Endothelial cell of umbilical vein (primary cell): ENCODE measurements around the gene GNAZ. TPM values are rescaled to one million over a fixed set of nuclear protein-coding genes. Genes with fewer than 3 reads are reported as not detected.

Experiments used
- BruUV-seq: library from RNA; stranded (reverse); fragments of 400-500 nt; replicated peaks from 2 replicates; lab custom pipeline; 2021; lab: Mats Ljungman, UMichigan
- CTCF ChIA-PET: fragments of 300-600, 350-600 bp; sonication (Branson Sonifier 250); formaldehyde crosslinking; loops from one replicate; lab custom pipeline; 2021; ENCODE audit warnings: antibody characterized with exemption, inconsistent platforms; lab: Charles Lee
- POLR2A ChIA-PET: fragments of 300-600, 350-600 bp; sonication (Branson Sonifier 250); formaldehyde crosslinking; loops from one replicate; lab custom pipeline; 2021; ENCODE audit warnings: antibody characterized with exemption, inconsistent platforms; lab: Charles Lee
- DNase-seq: peaks from one replicate; pipeline ENCODE4 v3.0.0-alpha.2; 2011; ENCODE audit warnings: low read depth, low spot score
- FAIRE-seq: peaks from 2 replicates; lab custom pipeline; 2011; peaks lifted over from hg19 to GRCh38; lab: Jason Lieb, UNC
- H2AFZ ChIP-seq: 2 replicates; pipeline ENCODE4 v1.6.0; 2012; ENCODE audit warnings: low read depth, low read length, control low read depth, inconsistent platforms
- H3K27ac ChIP-seq: 2 replicates; pipeline ENCODE4 v1.5.1; 2011; ENCODE audit warnings: low read depth, mild to moderate bottlenecking, control low read depth, low read length, moderate library complexity; ENCODE audit not compliant: insufficient read depth
- H3K27me3 ChIP-seq, 2 experiments: 2 replicates each; pipeline versions ENCODE4 v1.6.0 to v1.6.1; 2011; ENCODE audit warnings: low read length in 2 of 2, mixed read lengths in 1 of 2; ENCODE audit not compliant: control insufficient read depth in 2 of 2, insufficient read depth in 2 of 2
- H3K36me3 ChIP-seq, 2 experiments: 2 replicates in 1 of 2; 3 replicates in 1 of 2; pipeline ENCODE4 v1.5.1; 2011; ENCODE audit warnings: low read length in 2 of 2, mild to moderate bottlenecking in 1 of 2, moderate library complexity in 1 of 2; ENCODE audit not compliant: control insufficient read depth in 2 of 2, insufficient read depth in 2 of 2; ENCODE audit errors: extremely low read depth in 1 of 2
- H3K4me1 ChIP-seq: 3 replicates; pipeline ENCODE4 v1.5.1; 2011; ENCODE audit warnings: mild to moderate bottlenecking, low read length; ENCODE audit not compliant: control insufficient read depth, insufficient read depth; ENCODE audit errors: extremely low read depth
- H3K4me2 ChIP-seq: 2 replicates; pipeline ENCODE4 v1.6.1; 2011; ENCODE audit warnings: low read length, control low read depth, mixed read lengths; ENCODE audit not compliant: insufficient read depth
- H3K4me3 ChIP-seq, 3 experiments: fragments of 200-600 bp in 1 of 3; sonication (generic), shearing (Covaris generic) in 1 of 3; replicated peaks in 1 of 3; 2 replicates each; pipeline ENCODE4 v1.5.1; 2011 to 2016; ENCODE audit warnings: control low read depth in 3 of 3, low read length in 3 of 3, mild to moderate bottlenecking in 2 of 3, inconsistent platforms in 1 of 3, low read depth in 1 of 3, moderate library complexity in 1 of 3; ENCODE audit not compliant: insufficient read depth in 1 of 3
- H3K79me2 ChIP-seq: 2 replicates; pipeline ENCODE4 v1.6.0; 2012; ENCODE audit warnings: low read length, inconsistent platforms; ENCODE audit not compliant: control insufficient read depth, insufficient read depth
- H3K9ac ChIP-seq: replicated peaks from 2 replicates; pipeline ENCODE3; 2011; ENCODE audit warnings: low read length, control low read depth; ENCODE audit not compliant: insufficient read depth; ENCODE audit errors: extremely low read depth
- H3K9me1 ChIP-seq: replicated peaks from 3 replicates; pipeline ENCODE4 v1.6.0; 2011; ENCODE audit warnings: mild to moderate bottlenecking, low read length; ENCODE audit not compliant: control insufficient read depth, insufficient read depth; ENCODE audit errors: extremely low read depth
- H3K9me3 ChIP-seq: replicated peaks from 2 replicates; pipeline ENCODE4 v1.5.1; 2012; ENCODE audit warnings: low read length, inconsistent platforms; ENCODE audit not compliant: control insufficient read depth, insufficient read depth
- H4K20me1 ChIP-seq: replicated peaks from 2 replicates; pipeline ENCODE3; 2011; ENCODE audit warnings: mild to moderate bottlenecking, low read length; ENCODE audit not compliant: control insufficient read depth, insufficient read depth; ENCODE audit errors: extremely low read depth
- EZH2 ChIP-seq: IDR thresholded peaks from 2 replicates; pipeline ENCODE4 v1.6.1; 2012; ENCODE audit warnings: borderline replicate concordance, low read depth, mild to moderate bottlenecking, moderate library complexity, low read length, inconsistent platforms; ENCODE audit not compliant: severe bottlenecking
- FOS ChIP-seq: IDR thresholded peaks from 2 replicates; pipeline ENCODE4 v1.6.1; 2011; ENCODE audit warnings: mild to moderate bottlenecking, low read length, moderate library complexity, borderline replicate concordance; ENCODE audit not compliant: insufficient read depth
- GATA2 ChIP-seq: IDR thresholded peaks from 2 replicates; pipeline ENCODE4 v1.7.0; 2011; ENCODE audit warnings: low read depth, mild to moderate bottlenecking, moderate library complexity, mixed read lengths, low read length; ENCODE audit not compliant: insufficient read length, insufficient read depth
- JUN ChIP-seq: IDR thresholded peaks from 2 replicates; pipeline ENCODE4 v1.6.1; 2011; ENCODE audit warnings: borderline replicate concordance, low read depth; ENCODE audit not compliant: insufficient read length, insufficient read depth
- MYC ChIP-seq: IDR thresholded peaks from one replicate; pipeline ENCODE4 v1.6.1; 2011; ENCODE audit warnings: mild to moderate bottlenecking, low read depth, low read length
- POLR2A ChIP-seq: IDR thresholded peaks from 2 replicates; pipeline ENCODE4 v1.6.1; 2012; ENCODE audit warnings: low read depth, mild to moderate bottlenecking, control low read depth, low read length
- POLR2AphosphoS5 ChIP-seq: IDR thresholded peaks from 2 replicates; pipeline ENCODE4 v1.6.1; 2012; ENCODE audit warnings: low read depth, mild to moderate bottlenecking, control low read depth, low read length, moderate library complexity; ENCODE audit not compliant: insufficient read depth
- dilution Hi-C: fragments of 300-500 bp; cut with MboI; formaldehyde crosslinking; loops from one replicate; pipeline ENCODE4 v1.15.0; 2019; ENCODE audit warnings: low sequenced_read_pairs; ENCODE audit not compliant: extremely low pct_ligation_motif_present
- intact Hi-C: fragments of 100-400 bp; cut with micrococcal nuclease; formaldehyde crosslinking; loops from one replicate; pipeline ENCODE4 v1.10.0; 2022
- polyA plus RNA-seq, 4 experiments: library from polyadenylated mRNA; depleted of rRNA in 3 of 4; stranded (reverse) in 3 of 4; unstranded in 1 of 4; fragments of >200 nt; gene quantifications; 2 replicates each; pipeline versions ENCODE4 v1.2.1 to v1.2.3, GENCODE V29; 2011 to 2012; ENCODE audit warnings: missing spikeins in 1 of 4
- total RNA-seq: library from RNA; stranded (reverse); gene quantifications from 2 replicates; pipeline ENCODE4 v1.2.3, GENCODE V29; 2021
- TF ChIP-seq, protein P1 (sequence below): IDR thresholded peaks from 2 replicates; pipeline ENCODE4 v1.6.1; 2011; ENCODE audit not compliant: insufficient read depth, insufficient read length
- TF ChIP-seq, protein P2 (sequence below), 2 donors: IDR thresholded peaks; 1 replicate in 1 of 2; 2 replicates in 1 of 2; pipeline ENCODE4 v1.5.1; 2011; ENCODE audit warnings: low read length in 2 of 2, mild to moderate bottlenecking in 2 of 2, moderate library complexity in 2 of 2, control low read depth in 1 of 2, inconsistent platforms in 1 of 2, low read depth in 1 of 2; ENCODE audit not compliant: insufficient read depth in 1 of 2; ENCODE audit errors: extremely low read depth in 1 of 2

Gene GNAZ
- total and polyA plus RNA-seq, 2 donors (not counting 3 experiments of a cell fraction or from before 2014, with no cell fraction given): 0.44 to 0.86 TPM

DNA sequence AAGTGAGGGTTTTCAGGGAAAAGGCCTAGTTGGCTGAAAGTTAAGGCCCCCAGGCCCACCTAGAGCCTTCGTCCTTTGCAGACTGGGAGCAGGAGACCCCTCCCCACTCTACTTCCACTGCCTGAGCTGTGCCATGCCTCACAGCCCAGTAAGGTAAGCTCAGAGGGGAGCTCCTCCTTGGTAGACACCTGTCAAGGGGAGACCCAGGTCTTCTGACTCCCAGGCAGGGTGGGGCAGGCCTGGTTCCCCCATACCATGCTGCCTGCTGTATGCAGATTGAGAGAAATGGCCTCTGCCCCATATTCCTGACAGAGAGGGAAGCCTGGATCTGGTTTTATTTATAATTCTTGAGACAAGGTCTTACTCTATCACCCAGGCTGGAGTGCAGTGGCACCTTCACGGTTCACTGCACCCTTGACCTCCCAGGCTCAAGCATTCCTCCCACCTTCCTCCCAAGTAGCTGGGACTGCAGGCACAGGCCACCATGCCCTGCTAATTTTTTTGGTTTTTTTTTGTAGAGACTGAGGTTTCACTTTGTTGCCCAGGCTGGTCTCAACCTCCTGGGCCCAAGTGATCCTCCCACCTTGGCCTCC is 75.7 kb downstream of the GNAZ start:
- Histone ChIP-seq H3K4me2 (peak overlapping the region; percentile 50), H3K27me3 (no peaks in the 10 kb centered on the region), H3K9me3 (no peaks in the 10 kb centered on the region), H3K9ac (peak overlapping the region; percentile 52), H2AFZ (peak overlapping the region; percentile 71), H3K9me1 (no peaks in the 10 kb centered on the region), H3K4me1 (peaks cover 9% of the 10 kb centered on the region), H3K27ac (peak overlapping the region; percentile 26), H3K79me2 (no peaks in the 10 kb centered on the region), H3K36me3 (no peaks in the 10 kb centered on the region), H4K20me1 (no peaks in the 10 kb centered on the region), H3K4me3 (peak overlapping the region in 2 of 3 experiments; percentile 25 to 35)
- POLR2A ChIA-PET: no interaction called here
- dilution Hi-C loops: no loop called here
- CTCF ChIA-PET: interaction anchor here (1.6 to 3.0 kb wide), 5 partner anchors 11 to 186 kb away, joined by 7 to 16 read pairs (median 10); no protein-coding TSS in a partner anchor
- DNase-seq (no peak), FAIRE-seq (no peak)
- BruUV-seq: no TSS peak
- no peak for TF ChIP-seq JUN
- no peak for TF ChIP-seq POLR2AphosphoS5
- TF ChIP-seq, protein P1, sequence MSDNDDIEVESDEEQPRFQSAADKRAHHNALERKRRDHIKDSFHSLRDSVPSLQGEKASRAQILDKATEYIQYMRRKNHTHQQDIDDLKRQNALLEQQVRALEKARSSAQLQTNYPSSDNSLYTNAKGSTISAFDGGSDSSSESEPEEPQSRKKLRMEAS: no peak
- TF ChIP-seq POLR2A: no peak
- no peak for TF ChIP-seq GATA2
- no peak for TF ChIP-seq MYC
- TF ChIP-seq, protein P2, sequence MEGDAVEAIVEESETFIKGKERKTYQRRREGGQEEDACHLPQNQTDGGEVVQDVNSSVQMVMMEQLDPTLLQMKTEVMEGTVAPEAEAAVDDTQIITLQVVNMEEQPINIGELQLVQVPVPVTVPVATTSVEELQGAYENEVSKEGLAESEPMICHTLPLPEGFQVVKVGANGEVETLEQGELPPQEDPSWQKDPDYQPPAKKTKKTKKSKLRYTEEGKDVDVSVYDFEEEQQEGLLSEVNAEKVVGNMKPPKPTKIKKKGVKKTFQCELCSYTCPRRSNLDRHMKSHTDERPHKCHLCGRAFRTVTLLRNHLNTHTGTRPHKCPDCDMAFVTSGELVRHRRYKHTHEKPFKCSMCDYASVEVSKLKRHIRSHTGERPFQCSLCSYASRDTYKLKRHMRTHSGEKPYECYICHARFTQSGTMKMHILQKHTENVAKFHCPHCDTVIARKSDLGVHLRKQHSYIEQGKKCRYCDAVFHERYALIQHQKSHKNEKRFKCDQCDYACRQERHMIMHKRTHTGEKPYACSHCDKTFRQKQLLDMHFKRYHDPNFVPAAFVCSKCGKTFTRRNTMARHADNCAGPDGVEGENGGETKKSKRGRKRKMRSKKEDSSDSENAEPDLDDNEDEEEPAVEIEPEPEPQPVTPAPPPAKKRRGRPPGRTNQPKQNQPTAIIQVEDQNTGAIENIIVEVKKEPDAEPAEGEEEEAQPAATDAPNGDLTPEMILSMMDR (IDR thresholded peaks at IDR 0.05; ENCODE audit: extremely low read depth in 1 of 2, insufficient read depth in 1 of 2, low read depth in 1 of 2, low read length in 2 of 2): no peak
- TF ChIP-seq EZH2: no peak
- no peak for TF ChIP-seq FOS
- intact Hi-C loops: loop anchor here (10.0 kb wide), 1 partner anchor 239 kb away; no protein-coding TSS in a partner anchor
